LHCN-M2 (cell line): Measurements from ENCODE around the gene CARD6. TPM values are rescaled to one million over a fixed set of nuclear protein-coding genes. Genes with fewer than 3 reads are reported as not detected.
A peak's percentile ranks its signal among the peaks of the same experiment; 100 is the strongest.
"Not testable (repeated sequence)": the region's sequence is repeated elsewhere in the genome, so short reads cannot be mapped to it uniquely, and the experiment has no call there.

Source experiments
- DNase-seq: peaks from one replicate; pipeline ENCODE4 v3.0.0-alpha.2; 2012; ENCODE audit warnings: low read depth
- total RNA-seq: library from RNA; depleted of rRNA; stranded (reverse); fragments of >200 nt; gene quantifications from 2 replicates; pipeline ENCODE4 v1.2.3, GENCODE V29; 2014; rRNA removed

The CARD6 gene
- total RNA-seq, 1 experiment from 2014 or later, result 4.1 TPM

GRCh38 chr5:40873286-40873880 is 32.2 kb downstream of the CARD6 start:
- no peak for DNase-seq

GRCh38 chr5:40875958-40876357 is 34.8 kb downstream of the CARD6 start:
- DNase-seq, result no peak

- DNase-seq, result no peak
Measured at GRCh38 chr5:40877371-40877988, 36.3 kb downstream of the CARD6 start.

GRCh38 chr5:40879163-40879942 is 38.2 kb downstream of the CARD6 start:
- peak; percentile 47 for DNase-seq

GRCh38 chr5:40882291-40882690 is 41.1 kb downstream of the CARD6 start:
- no peak for DNase-seq

- not testable (repeated sequence) for DNase-seq
Measured at GRCh38 chr5:40883051-40883450, 41.9 kb downstream of the CARD6 start.

GRCh38 chr5:40895440-40896425 is 54.6 kb downstream of the CARD6 start:
- not testable (repeated sequence) for DNase-seq

- peak; percentile 58 for DNase-seq
Measured at GRCh38 chr5:40904205-40904993, 63.2 kb downstream of the CARD6 start.

- DNase-seq, result no peak
Measured at GRCh38 chr5:40904994-40905306, 63.8 kb downstream of the CARD6 start.

- DNase-seq, result no peak
Measured at GRCh38 chr5:40906351-40906751, 65.2 kb downstream of the CARD6 start.

- no peak for DNase-seq
Measured at GRCh38 chr5:40909264-40909663, 68.1 kb downstream of the CARD6 start, which contains the start of gene C7. Gene C7, plus strand, starts transcription at chr5:40909497. Its CDS starts 114 bp downstream, at chr5:40909611.

GRCh38 chr5:40909723-40910122 is 68.6 kb downstream of the CARD6 start:
- no peak for DNase-seq

Other genes with a start within 250 kb of the CARD6 start
- 51.9 and 62.8 TPM in 2 replicates for gene PTGER4, start 161.5 kb upstream of the CARD6 start, total RNA-seq
- 13.7 and 14.6 TPM in 2 replicates for gene TTC33, start 85.4 kb upstream of the CARD6 start, total RNA-seq
- 75.5 and 78.8 TPM in 2 replicates for gene PRKAA1, start 43.0 kb upstream of the CARD6 start, total RNA-seq
- 46.6 and 50.4 TPM in 2 replicates for gene RPL37, start 6.1 kb upstream of the CARD6 start, total RNA-seq
- gene C7, start 68.1 kb downstream of the CARD6 start, total RNA-seq, result not detected in 2 replicates
- not detected in 2 replicates for gene MROH2B, start 230.0 kb downstream of the CARD6 start, total RNA-seq